Stomach smooth muscle (tissue), 2 donors: ENCODE data around the gene WFDC2.

Experiments used
- H3K27ac ChIP-seq: one replicate; pipeline ENCODE4 v1.7.0; 2013; ENCODE audit warnings: mild to moderate bottlenecking, low read length, inconsistent platforms
- H3K27me3 ChIP-seq, 2 donors: one replicate each; pipeline ENCODE4 v1.7.0; 2013; ENCODE audit warnings: low read length in 2 of 2; ENCODE audit not compliant: insufficient read depth in 2 of 2, control insufficient read depth in 1 of 2
- H3K36me3 ChIP-seq, 2 donors: one replicate each; pipeline ENCODE4 v1.7.0; 2013; ENCODE audit warnings: low read length in 2 of 2; ENCODE audit not compliant: control insufficient read depth in 2 of 2, insufficient read depth in 2 of 2
- H3K4me1 ChIP-seq: one replicate; pipeline ENCODE4 v1.7.0; 2013; ENCODE audit warnings: low read length; ENCODE audit not compliant: control insufficient read depth, insufficient read depth
- H3K4me3 ChIP-seq, 2 donors: one replicate each; pipeline ENCODE4 v1.7.0; 2013; ENCODE audit warnings: low read length in 2 of 2
- H3K9ac ChIP-seq, 2 donors: one replicate each; pipeline ENCODE4 v1.7.0; 2013; ENCODE audit warnings: low read length in 2 of 2, mild to moderate bottlenecking in 1 of 2
- H3K9me3 ChIP-seq, 2 donors: one replicate each; pipeline ENCODE4 v1.7.0; 2013; ENCODE audit warnings: low read length in 2 of 2; ENCODE audit not compliant: control insufficient read depth in 2 of 2
- donor health status: healthy.
- donor health status: Pancreatic carcinoma.

The WFDC2 gene

GRCh38 chr20:45436732-45437485 is 32.6 kb upstream of the WFDC2 start:
- H3K9me3 ChIP-seq = no peaks in the 10 kb centered on the region
- H3K9ac ChIP-seq = peak overlapping the region; percentile 66 to 92
- H3K4me1 ChIP-seq = peaks cover 8% of the 10 kb centered on the region
- H3K4me3 ChIP-seq = peak overlapping the region; percentile 53 to 86
- no peaks in the 10 kb centered on the region for H3K27me3 ChIP-seq
- H3K27ac ChIP-seq = peak overlapping the region; percentile 69
- no peaks in the 10 kb centered on the region for H3K36me3 ChIP-seq

- H3K36me3 ChIP-seq = no peaks in the 10 kb centered on the region
- H3K27me3 ChIP-seq = no peaks in the 10 kb centered on the region
- no peak overlapping the region for H3K9ac ChIP-seq
- no peak overlapping the region for H3K4me3 ChIP-seq
- no peak overlapping the region for H3K27ac ChIP-seq
- peaks cover 4% of the 10 kb centered on the region for H3K4me1 ChIP-seq
- H3K9me3 ChIP-seq = no peaks in the 10 kb centered on the region
Measured at GRCh38 chr20:45440424-45440823, 29.1 kb upstream of the WFDC2 start.

GRCh38 chr20:45440891-45441685 is 28.5 kb upstream of the WFDC2 start:
- no peaks in the 10 kb centered on the region for H3K27me3 ChIP-seq
- H3K9me3 ChIP-seq = no peaks in the 10 kb centered on the region
- peaks cover 4% of the 10 kb centered on the region for H3K4me1 ChIP-seq
- no peak overlapping the region for H3K9ac ChIP-seq
- H3K27ac ChIP-seq = no peak overlapping the region
- no peaks in the 10 kb centered on the region for H3K36me3 ChIP-seq
- no peak overlapping the region for H3K4me3 ChIP-seq

GRCh38 chr20:45441746-45442145 is 27.8 kb upstream of the WFDC2 start:
- Histone ChIP-seq H3K27me3 (no peaks in the 10 kb centered on the region), H3K9ac (no peak overlapping the region), H3K27ac (no peak overlapping the region), H3K4me3 (no peak overlapping the region), H3K4me1 (peaks cover 4% of the 10 kb centered on the region), H3K36me3 (no peaks in the 10 kb centered on the region), H3K9me3 (no peaks in the 10 kb centered on the region)

DNA sequence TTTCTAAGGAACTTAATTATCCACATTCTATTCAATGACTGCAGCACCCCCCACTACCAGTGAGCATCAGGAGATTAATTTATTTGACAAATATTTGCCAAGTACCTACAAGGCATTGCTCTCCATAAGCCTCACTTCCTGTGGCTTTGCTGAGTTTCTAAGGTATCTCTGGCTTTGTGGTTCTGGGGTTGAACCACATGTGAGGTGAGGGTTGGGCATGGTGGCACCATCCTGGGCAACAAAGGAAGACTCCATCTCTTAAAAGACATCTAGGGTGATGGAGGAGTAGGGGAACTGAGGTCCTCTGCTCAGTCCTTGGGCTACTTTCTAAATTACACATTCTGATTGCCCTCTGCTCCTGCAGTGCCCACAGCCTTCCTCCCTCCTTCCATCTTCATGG is 25.5 kb upstream of the WFDC2 start:
- no peaks in the 10 kb centered on the region for H3K9me3 ChIP-seq
- no peaks in the 10 kb centered on the region for H3K36me3 ChIP-seq
- H3K27ac ChIP-seq = no peak overlapping the region
- H3K4me3 ChIP-seq = no peak overlapping the region
- peaks cover 17% of the 10 kb centered on the region for H3K4me1 ChIP-seq
- H3K9ac ChIP-seq = no peak overlapping the region
- H3K27me3 ChIP-seq = no peaks in the 10 kb centered on the region

GRCh38 chr20:45445805-45446562 is 23.6 kb upstream of the WFDC2 start:
- no peaks in the 10 kb centered on the region for H3K27me3 ChIP-seq

DNA sequence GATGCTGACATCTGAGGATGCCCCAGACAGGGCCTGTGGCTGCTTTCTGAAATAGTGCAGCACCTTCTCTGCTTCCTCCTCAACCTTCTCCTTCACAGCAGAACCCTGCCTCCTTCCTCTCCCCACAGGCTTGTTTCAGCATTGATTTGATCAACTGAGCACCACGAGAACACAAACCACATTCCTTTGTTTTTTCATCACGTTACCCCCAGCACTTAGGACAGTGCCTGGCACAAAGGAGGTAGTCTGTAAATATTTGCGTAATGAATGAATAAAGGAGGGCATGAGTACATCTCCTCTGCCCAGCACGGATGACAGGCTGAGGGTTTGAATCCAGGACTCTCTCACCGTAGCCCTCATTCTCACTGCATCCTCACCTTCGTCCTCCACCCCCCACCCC is 21.3 kb upstream of the WFDC2 start:
- Histone ChIP-seq H3K9me3 (no peaks in the 10 kb centered on the region), H3K4me3 (peak overlapping the region in 1 of 2 donors; percentile 15), H3K27me3 (no peaks in the 10 kb centered on the region), H3K4me1 (peaks cover 28% of the 10 kb centered on the region), H3K36me3 (no peaks in the 10 kb centered on the region), H3K9ac (peak overlapping the region in 1 of 2 donors; percentile 51), H3K27ac (peak overlapping the region; percentile 87)

More at GRCh38 chr20:45445805-45446562, 23.6 kb upstream of the WFDC2 start:
- no peaks in the 10 kb centered on the region for H3K36me3 ChIP-seq
- no peak overlapping the region for H3K4me3 ChIP-seq
- H3K9me3 ChIP-seq = no peaks in the 10 kb centered on the region
- H3K4me1 ChIP-seq = peaks cover 28% of the 10 kb centered on the region
- H3K9ac ChIP-seq = no peak overlapping the region
- no peak overlapping the region for H3K27ac ChIP-seq

DNA sequence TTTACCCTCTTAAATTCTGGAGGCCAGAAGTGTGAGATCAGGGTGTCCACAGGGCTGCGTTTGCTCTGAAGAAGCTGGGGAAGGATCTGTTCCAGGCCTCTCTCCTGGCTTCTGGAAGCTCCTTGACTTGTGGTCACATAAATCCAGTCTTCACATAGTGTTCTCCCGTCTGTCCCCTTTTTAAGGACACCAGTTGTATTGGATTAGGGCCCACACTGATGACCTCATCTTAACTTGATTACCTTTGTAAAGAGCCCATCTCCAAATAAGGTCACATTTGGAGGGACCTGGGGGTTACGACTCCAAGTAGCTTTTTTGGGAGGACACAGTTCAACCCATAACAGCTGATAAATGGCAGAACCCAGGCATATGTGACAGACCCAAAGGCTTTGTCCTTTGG is 20.0 kb upstream of the WFDC2 start:
- no peaks in the 10 kb centered on the region for H3K9me3 ChIP-seq
- peak overlapping the region; percentile 87 for H3K27ac ChIP-seq
- peak overlapping the region; percentile 21 to 47 for H3K9ac ChIP-seq

GRCh38 chr20:45450097-45450818 is 19.3 kb upstream of the WFDC2 start:
- Histone ChIP-seq H3K9ac (peak overlapping the region in 1 of 2 donors; percentile 21), H3K9me3 (no peaks in the 10 kb centered on the region), H3K27me3 (no peaks in the 10 kb centered on the region), H3K36me3 (no peaks in the 10 kb centered on the region), H3K4me3 (no peak overlapping the region), H3K4me1 (peaks cover 28% of the 10 kb centered on the region), H3K27ac (peak overlapping the region; percentile 87)

More for the DNA sequence above, 20.0 kb upstream of the WFDC2 start:
- H3K4me1 ChIP-seq = peaks cover 28% of the 10 kb centered on the region
- no peaks in the 10 kb centered on the region for H3K36me3 ChIP-seq
- H3K27me3 ChIP-seq = no peaks in the 10 kb centered on the region
- H3K4me3 ChIP-seq = no peak overlapping the region

GRCh38 chr20:45452238-45452637 is 17.3 kb upstream of the WFDC2 start:
- no peaks in the 10 kb centered on the region for H3K9me3 ChIP-seq
- no peak overlapping the region for H3K27ac ChIP-seq
- H3K9ac ChIP-seq = no peak overlapping the region
- H3K4me1 ChIP-seq = peaks cover 32% of the 10 kb centered on the region
- no peaks in the 10 kb centered on the region for H3K36me3 ChIP-seq
- H3K4me3 ChIP-seq = no peak overlapping the region
- H3K27me3 ChIP-seq = no peaks in the 10 kb centered on the region
